ENCODE measurements around the gene ACACB. TPM values are rescaled to one million over a fixed set of nuclear protein-coding genes. Genes with fewer than 3 reads are reported as not detected.
A peak's percentile ranks its signal among the peaks of the same experiment; 100 is the strongest.

The ACACB gene
- total RNA-seq, 4 donors from 2014 or later: 56.0 to 179 (median 152) TPM

- DNase-seq: no peak
- H3K4me1 ChIP-seq: peaks cover 0 to 21% (median 5%) of the 10 kb centered on the region in 4 donors
- H3K27ac ChIP-seq: peak overlapping the region in 3 of 4 donors; percentile 0 to 88 (median 85)
- H3K27me3 ChIP-seq: no peaks in the 10 kb centered on the region
- TF ChIP-seq POLR2A (IDR thresholded peaks at IDR 0.05): no peak
- TF ChIP-seq, protein P1, sequence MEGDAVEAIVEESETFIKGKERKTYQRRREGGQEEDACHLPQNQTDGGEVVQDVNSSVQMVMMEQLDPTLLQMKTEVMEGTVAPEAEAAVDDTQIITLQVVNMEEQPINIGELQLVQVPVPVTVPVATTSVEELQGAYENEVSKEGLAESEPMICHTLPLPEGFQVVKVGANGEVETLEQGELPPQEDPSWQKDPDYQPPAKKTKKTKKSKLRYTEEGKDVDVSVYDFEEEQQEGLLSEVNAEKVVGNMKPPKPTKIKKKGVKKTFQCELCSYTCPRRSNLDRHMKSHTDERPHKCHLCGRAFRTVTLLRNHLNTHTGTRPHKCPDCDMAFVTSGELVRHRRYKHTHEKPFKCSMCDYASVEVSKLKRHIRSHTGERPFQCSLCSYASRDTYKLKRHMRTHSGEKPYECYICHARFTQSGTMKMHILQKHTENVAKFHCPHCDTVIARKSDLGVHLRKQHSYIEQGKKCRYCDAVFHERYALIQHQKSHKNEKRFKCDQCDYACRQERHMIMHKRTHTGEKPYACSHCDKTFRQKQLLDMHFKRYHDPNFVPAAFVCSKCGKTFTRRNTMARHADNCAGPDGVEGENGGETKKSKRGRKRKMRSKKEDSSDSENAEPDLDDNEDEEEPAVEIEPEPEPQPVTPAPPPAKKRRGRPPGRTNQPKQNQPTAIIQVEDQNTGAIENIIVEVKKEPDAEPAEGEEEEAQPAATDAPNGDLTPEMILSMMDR (IDR thresholded peaks at IDR 0.05): no peak
- no peaks in the 10 kb centered on the region for H3K9me3 ChIP-seq
- peak overlapping the region in 3 of 4 donors; percentile 69 to 82 (median 72) for H3K4me3 ChIP-seq
- peaks cover 0 to 26% (median 0%) of the 10 kb centered on the region in 3 donors for H3K36me3 ChIP-seq
These were observed 16.9 kb upstream of the ACACB start for GRCh38 chr12:109099431-109100020.

GRCh38 chr12:109100741-109101140, 15.6 kb upstream of the ACACB start:
- TF ChIP-seq POLR2A (IDR thresholded peaks at IDR 0.05): no peak
- TF ChIP-seq, protein P1 (IDR thresholded peaks at IDR 0.05): no peak
- peaks cover 0 to 38% (median 0%) of the 10 kb centered on the region in 3 donors for H3K36me3 ChIP-seq
- H3K27me3 ChIP-seq: no peaks in the 10 kb centered on the region
- no peaks in the 10 kb centered on the region for H3K9me3 ChIP-seq
- no peak overlapping the region for H3K4me3 ChIP-seq
- DNase-seq: no peak
- peaks cover 0 to 21% (median 5%) of the 10 kb centered on the region in 4 donors for H3K4me1 ChIP-seq
- H3K27ac ChIP-seq: no peak overlapping the region

DNA sequence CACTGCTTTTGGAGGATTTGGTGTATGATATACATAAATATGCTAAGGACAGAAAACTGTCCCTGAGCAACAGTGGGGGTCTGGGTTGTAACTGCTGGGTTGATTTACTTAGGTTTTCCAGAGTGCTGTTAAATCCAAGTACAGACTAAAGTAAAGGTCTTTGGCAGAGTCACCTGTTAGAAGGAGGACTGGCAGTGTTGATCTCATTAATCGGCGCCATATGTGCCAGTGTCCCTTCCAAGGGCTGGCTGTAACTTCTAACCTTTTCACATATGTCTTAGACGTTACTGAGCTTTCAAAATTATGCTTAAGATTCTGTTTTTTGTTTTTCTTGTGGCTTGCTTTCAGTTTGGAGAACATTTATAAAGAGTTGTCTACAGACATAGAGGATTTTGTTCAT, 13.9 kb upstream of the ACACB start:
- H3K4me1 ChIP-seq: peaks cover 0 to 18% (median 2%) of the 10 kb centered on the region in 4 donors
- H3K27me3 ChIP-seq: no peaks in the 10 kb centered on the region
- no peak for TF ChIP-seq POLR2A (IDR thresholded peaks at IDR 0.05)
- TF ChIP-seq, protein P1 (IDR thresholded peaks at IDR 0.05): no peak
- no peak for DNase-seq
- no peaks in the 10 kb centered on the region for H3K9me3 ChIP-seq
- no peak overlapping the region for H3K27ac ChIP-seq
- H3K36me3 ChIP-seq: peaks cover 0 to 53% (median 0%) of the 10 kb centered on the region in 3 donors
- H3K4me3 ChIP-seq: no peak overlapping the region

DNA sequence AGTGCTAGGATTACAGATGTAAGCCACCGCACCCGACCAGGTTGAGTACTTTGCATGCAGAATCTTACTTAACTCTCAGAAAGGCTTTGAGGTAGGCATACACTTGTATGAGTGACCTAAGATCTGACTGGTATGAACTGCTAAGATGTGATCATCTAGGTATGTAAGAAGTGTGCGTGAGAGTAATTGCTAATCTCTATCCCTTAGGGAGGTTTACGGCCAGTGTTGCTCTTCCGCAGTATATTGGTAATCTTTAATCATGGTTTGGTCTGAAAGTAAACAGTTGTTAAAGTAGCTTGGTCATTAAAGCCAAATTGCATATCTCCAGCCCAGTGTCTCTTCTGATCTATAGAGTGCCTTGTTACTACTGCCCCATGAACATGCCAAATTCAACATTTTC, 11.2 kb upstream of the ACACB start:
- Histone ChIP-seq H3K27ac (no peak overlapping the region), H3K4me3 (no peak overlapping the region), H3K36me3 (peaks cover 0 to 66% (median 0%) of the 10 kb centered on the region in 3 donors), H3K4me1 (peaks cover 0 to 2% (median 0%) of the 10 kb centered on the region in 4 donors), H3K27me3 (no peaks in the 10 kb centered on the region), H3K9me3 (no peaks in the 10 kb centered on the region)
- no peak for TF ChIP-seq POLR2A (IDR thresholded peaks at IDR 0.05)
- TF ChIP-seq, protein P1 (IDR thresholded peaks at IDR 0.05): no peak
- no peak for DNase-seq

- DNase-seq: no peak
- H3K36me3 ChIP-seq: peaks cover 0 to 37% (median 0%) of the 10 kb centered on the region in 3 donors
- H3K27ac ChIP-seq: peak overlapping the region; percentile 80 to 96 (median 88)
These were observed 6.5 kb upstream of the ACACB start for GRCh38 chr12:109109746-109110350.

More at GRCh38 chr12:109109746-109110350, 6.5 kb upstream of the ACACB start:
- H3K4me1 ChIP-seq: peaks cover 0 to 31% (median under 1%) of the 10 kb centered on the region in 4 donors
- H3K4me3 ChIP-seq: no peak overlapping the region
- H3K27me3 ChIP-seq: no peaks in the 10 kb centered on the region
- TF ChIP-seq POLR2A (IDR thresholded peaks at IDR 0.05): no peak
- TF ChIP-seq, protein P1 (IDR thresholded peaks at IDR 0.05): no peak
- no peaks in the 10 kb centered on the region for H3K9me3 ChIP-seq

Data from Peyer's patch (tissue), 4 donors.